ENCODE measurements around the gene PRKAG2.

DNA sequence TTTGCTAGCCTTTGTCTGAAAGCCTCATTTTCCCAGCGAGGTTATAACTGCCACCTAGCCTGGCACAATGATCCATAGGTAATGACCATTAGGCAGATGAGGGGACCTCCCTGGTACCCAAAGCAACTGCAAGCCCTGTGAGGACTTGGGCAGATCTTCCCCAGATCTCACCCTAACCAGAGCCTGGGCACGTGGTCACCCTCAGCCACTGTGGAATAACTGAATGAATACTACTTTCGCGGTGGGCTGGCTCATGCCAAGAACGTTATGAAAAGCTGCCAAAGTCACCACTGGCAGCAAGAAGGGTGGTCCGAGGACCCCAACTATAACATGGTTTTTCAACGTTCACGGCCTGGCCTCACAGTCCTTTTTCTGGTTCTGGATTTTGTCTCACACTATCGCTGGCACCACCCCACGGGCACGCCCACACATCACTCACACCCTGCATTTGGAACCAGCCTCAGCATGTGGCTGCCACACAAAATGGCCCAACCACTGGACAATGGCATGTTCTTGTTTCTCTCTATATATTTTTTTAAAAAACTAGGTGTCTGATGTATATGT, 3.4 kb downstream of the PRKAG2 start:
- no peak for TF ChIP-seq GATA1 (IDR thresholded peaks at IDR 0.05; ENCODE audit: low read depth, low read length)
- no peak for TF ChIP-seq POLR2A (IDR thresholded peaks at IDR 0.05; ENCODE audit: low read length)
